SU-DHL-6 (cell line): ENCODE results near the gene SH3RF3.

Source experiments
- H2AFZ ChIP-seq: fragments of 200-600 bp; sonication (generic); 2 replicates; pipeline ENCODE4 v1.6.1; 2014; ENCODE audit warnings: low read depth, mild to moderate bottlenecking, moderate library complexity, mixed read lengths, antibody characterized with exemption, low read length; ENCODE audit not compliant: severe bottlenecking
- H3F3A ChIP-seq: fragments of 200-600 bp; shearing (Covaris generic); 2 replicates; pipeline ENCODE4 v1.6.0; 2016; ENCODE audit warnings: antibody characterized with exemption, mild to moderate bottlenecking; ENCODE audit not compliant: insufficient read depth
- H3K27ac ChIP-seq: fragments of 200-600 bp; sonication (generic); 2 replicates; pipeline ENCODE4 v1.5.1; 2016; ENCODE audit warnings: low read depth, mild to moderate bottlenecking, low read length, moderate library complexity, mixed read lengths
- H3K27me3 ChIP-seq: fragments of 200-600 bp; sonication (generic), shearing (Covaris generic); 2 replicates; pipeline ENCODE4 v1.6.0; 2014; ENCODE audit warnings: mild to moderate bottlenecking, low read length
- H3K36me3 ChIP-seq: fragments of 200-600 bp; sonication (generic); 2 replicates; pipeline ENCODE4 v1.6.1; 2014; ENCODE audit warnings: mild to moderate bottlenecking, low read length, mixed read lengths
- H3K4me2 ChIP-seq: fragments of 300-600, 200-600 bp; shearing (Covaris generic), sonication (generic); 2 replicates; pipeline ENCODE4 v1.6.0; 2014; ENCODE audit warnings: low read length, low read depth, mild to moderate bottlenecking; ENCODE audit not compliant: poor library complexity, severe bottlenecking
- H3K4me3 ChIP-seq: fragments of 200-600 bp; sonication (generic); 2 replicates; pipeline ENCODE4 v1.5.1; 2014; ENCODE audit warnings: antibody characterized with exemption, low read length, mild to moderate bottlenecking, mixed read lengths; ENCODE audit not compliant: insufficient read depth, poor library complexity, severe bottlenecking
- H3K79me2 ChIP-seq: fragments of 200-600 bp; sonication (generic); 2 replicates; pipeline ENCODE4 v1.6.1; 2014; ENCODE audit warnings: mild to moderate bottlenecking, low read length, moderate library complexity; ENCODE audit not compliant: insufficient read depth
- H3K9ac ChIP-seq: fragments of 200-600 bp; sonication (generic); 2 replicates; pipeline ENCODE4 v1.7.0; 2014; ENCODE audit warnings: mild to moderate bottlenecking, low read length
- H3K9me2 ChIP-seq: fragments of 200-600 bp; sonication (generic); replicated peaks from 2 replicates; pipeline ENCODE4 v1.6.1; 2014; ENCODE audit warnings: low read length; ENCODE audit not compliant: insufficient read depth
- H3K9me3 ChIP-seq: fragments of 200-600 bp; sonication (generic); 2 replicates; pipeline ENCODE4 v1.6.1; 2014; ENCODE audit warnings: low read length, mixed read lengths; ENCODE audit not compliant: insufficient read depth
- H4K20me1 ChIP-seq: fragments of 200-600 bp; sonication (generic); 2 replicates; pipeline ENCODE4 v1.6.1; 2014; ENCODE audit warnings: low read depth, mild to moderate bottlenecking, antibody characterized with exemption, low read length, moderate library complexity, mixed read lengths
- CTCF ChIP-seq: fragments of 200-600 bp; sonication (generic); IDR thresholded peaks from one replicate; pipeline ENCODE4 v1.5.1; 2017; ENCODE audit warnings: antibody characterized with exemption, mild to moderate bottlenecking, low read length, moderate library complexity; ENCODE audit not compliant: insufficient read depth, poor library complexity, severe bottlenecking
- EZH2phosphoT487 ChIP-seq: fragments of 200-600 bp; sonication (generic), shearing (Covaris generic); conservative IDR thresholded peaks from 2 replicates; pipeline ENCODE4 v1.6.1; 2018; ENCODE audit warnings: mild to moderate bottlenecking, antibody characterized with exemption, low read length, moderate library complexity, mixed read lengths

SH3RF3 gene

DNA sequence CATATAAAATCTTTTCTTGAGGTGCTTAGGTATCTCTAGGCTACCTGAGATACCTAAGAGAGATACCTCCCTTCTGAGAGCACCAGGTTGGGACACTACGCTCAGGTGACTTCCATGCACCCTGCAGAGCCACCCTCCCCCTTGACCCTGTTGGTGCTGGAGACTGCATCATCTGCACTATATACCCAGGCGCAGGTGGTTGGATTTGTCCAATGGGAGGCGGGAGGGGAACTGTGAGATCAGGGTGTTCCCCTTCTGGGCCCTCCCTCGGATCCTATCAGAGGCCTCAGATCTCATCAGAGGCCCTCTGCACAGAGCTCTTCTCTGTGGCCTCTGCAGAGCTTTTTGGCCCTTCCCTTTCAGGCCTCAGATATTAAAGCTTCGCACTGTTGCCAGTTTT, 158.4 kb downstream of the SH3RF3 start:
- Histone ChIP-seq H3K79me2 (no peaks in the 10 kb centered on the region), H3K9ac (no peak overlapping the region), H3K4me3 (no peak overlapping the region), H3K4me2 (no peak overlapping the region), H3F3A (no peaks in the 10 kb centered on the region), H4K20me1 (no peaks in the 10 kb centered on the region), H3K9me3 (no peaks in the 10 kb centered on the region), H3K36me3 (no peaks in the 10 kb centered on the region), H3K9me2 (no peaks in the 10 kb centered on the region), H3K27me3 (no peaks in the 10 kb centered on the region), H3K27ac (no peak overlapping the region), H2AFZ (no peak overlapping the region)
- TF ChIP-seq EZH2phosphoT487 (no peak), CTCF (no peak)

DNA sequence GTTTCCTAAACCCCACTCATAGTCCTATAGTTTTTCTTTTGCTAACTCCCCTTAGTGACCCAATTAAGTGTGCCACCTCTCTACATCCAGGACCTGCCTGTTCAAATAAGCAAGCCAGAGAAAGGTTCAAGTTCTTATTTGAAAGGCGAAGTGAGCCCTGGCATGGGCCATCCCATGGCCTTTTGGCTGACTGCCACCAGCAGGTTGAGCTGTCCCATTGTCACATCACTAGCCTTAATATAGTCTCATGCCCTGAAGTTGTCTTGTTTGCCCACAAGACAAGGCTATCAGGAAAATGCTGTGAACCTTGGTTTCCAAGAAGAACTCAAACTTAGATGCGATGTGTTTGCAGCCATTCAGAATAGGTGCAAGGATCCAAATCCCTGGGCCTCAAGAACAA, 158.8 kb downstream of the SH3RF3 start:
- Histone ChIP-seq H3K36me3 (no peaks in the 10 kb centered on the region), H3K79me2 (no peaks in the 10 kb centered on the region), H3K4me2 (no peak overlapping the region), H3K9ac (no peak overlapping the region), H3K9me3 (no peaks in the 10 kb centered on the region), H3K27me3 (no peaks in the 10 kb centered on the region), H3K27ac (no peak overlapping the region), H3K9me2 (no peaks in the 10 kb centered on the region), H3F3A (no peaks in the 10 kb centered on the region), H4K20me1 (no peaks in the 10 kb centered on the region), H3K4me3 (no peak overlapping the region), H2AFZ (no peak overlapping the region)
- TF ChIP-seq EZH2phosphoT487 (no peak), CTCF (no peak)

DNA sequence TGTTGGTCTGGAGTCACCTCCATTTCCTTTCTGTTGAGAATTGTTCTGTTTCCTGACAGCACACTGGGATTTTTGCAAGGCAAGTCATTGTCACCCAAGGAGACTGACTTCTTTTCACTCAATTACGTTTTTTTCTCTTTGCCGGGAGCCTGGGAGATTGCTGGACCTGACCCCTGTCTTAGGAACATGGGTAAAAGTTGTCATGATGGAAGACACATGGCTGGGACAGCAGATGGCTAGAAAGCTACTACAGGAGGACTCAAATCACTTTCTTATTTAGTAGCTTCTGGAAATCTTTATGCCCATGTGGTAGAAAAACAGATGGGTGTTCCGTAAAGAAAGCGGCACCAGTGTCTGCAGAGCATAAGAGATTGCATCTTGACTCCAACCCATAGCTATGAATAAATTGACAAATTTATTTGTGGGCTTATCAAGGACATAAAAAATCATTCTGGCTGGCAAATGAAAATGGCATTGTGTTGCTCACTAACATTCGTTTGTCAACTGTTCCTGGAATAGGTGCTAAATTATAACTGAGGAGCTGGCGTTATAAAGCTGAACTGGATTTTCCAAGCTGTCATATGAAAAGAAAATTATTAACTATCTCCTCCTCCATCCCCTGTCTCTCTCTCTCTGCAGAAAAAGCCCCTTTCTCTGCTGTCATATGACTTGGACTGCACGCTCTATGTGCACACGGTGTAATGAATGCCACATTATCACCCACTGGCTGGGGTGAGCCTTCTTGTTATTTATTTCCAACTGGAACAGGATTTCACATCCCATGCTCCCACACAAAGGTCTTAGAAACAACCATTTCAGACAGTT, 159.8 kb downstream of the SH3RF3 start:
- no peak overlapping the region for H2AFZ ChIP-seq
- no peaks in the 10 kb centered on the region for H3K9me2 ChIP-seq
- H3K36me3 ChIP-seq = no peaks in the 10 kb centered on the region
- H3K9ac ChIP-seq = no peak overlapping the region
- no peaks in the 10 kb centered on the region for H3F3A ChIP-seq
- no peak overlapping the region for H3K27ac ChIP-seq
- TF ChIP-seq CTCF (no peak), EZH2phosphoT487 (no peak)
- no peaks in the 10 kb centered on the region for H3K27me3 ChIP-seq
- no peaks in the 10 kb centered on the region for H3K9me3 ChIP-seq
- H4K20me1 ChIP-seq = no peaks in the 10 kb centered on the region
- no peak overlapping the region for H3K4me3 ChIP-seq
- no peak overlapping the region for H3K4me2 ChIP-seq
- no peaks in the 10 kb centered on the region for H3K79me2 ChIP-seq
